HG02981 (cell line): Measurements from ENCODE around the gene PTPN13.
"Not testable (repeated sequence)": the region's sequence is repeated elsewhere in the genome, so short reads cannot be mapped to it uniquely, and the experiment has no call there.

Experiments used
- ATAC-seq: cut with Tn5 transposase; IDR thresholded peaks from one replicate; pipeline ENCODE4 v1.9.1; 2021; ENCODE audit warnings: mild to moderate bottlenecking, moderate library complexity; ENCODE audit not compliant: unreplicated experiment

The PTPN13 gene

GRCh38 chr4:86641516-86642090, 47.5 kb downstream of the PTPN13 start:
- no peak for ATAC-seq

GRCh38 chr4:86644892-86645291, 50.8 kb downstream of the PTPN13 start:
- no peak for ATAC-seq

- ATAC-seq, result no peak
Observed at GRCh38 chr4:86652332-86652932, 58.3 kb downstream of the PTPN13 start.

GRCh38 chr4:86653237-86653865, 59.2 kb downstream of the PTPN13 start:
- no peak for ATAC-seq

GRCh38 chr4:86656781-86657180, 62.7 kb downstream of the PTPN13 start:
- ATAC-seq, result not testable (repeated sequence)

GRCh38 chr4:86657382-86657781, 63.3 kb downstream of the PTPN13 start:
- ATAC-seq, result no peak

- ATAC-seq, result no peak
Observed at GRCh38 chr4:86657910-86658309, 63.8 kb downstream of the PTPN13 start.

GRCh38 chr4:86660401-86660800, 66.3 kb downstream of the PTPN13 start:
- no peak for ATAC-seq

- no peak for ATAC-seq
Observed at GRCh38 chr4:86661006-86661405, 66.9 kb downstream of the PTPN13 start.

- no peak for ATAC-seq
Observed at GRCh38 chr4:86661418-86661817, 67.3 kb downstream of the PTPN13 start.

GRCh38 chr4:86664959-86665358, 70.8 kb downstream of the PTPN13 start:
- no peak for ATAC-seq

GRCh38 chr4:86670298-86670697, 76.2 kb downstream of the PTPN13 start:
- no peak for ATAC-seq

- no peak for ATAC-seq
Observed at GRCh38 chr4:86670756-86671155, 76.6 kb downstream of the PTPN13 start.

- no peak for ATAC-seq
Observed at GRCh38 chr4:86675548-86675947, 81.4 kb downstream of the PTPN13 start.

- ATAC-seq, result no peak
Observed at GRCh38 chr4:86678796-86679195, 84.7 kb downstream of the PTPN13 start.

GRCh38 chr4:86679441-86679840, 85.3 kb downstream of the PTPN13 start:
- no peak for ATAC-seq

- no peak for ATAC-seq
Observed at GRCh38 chr4:86683167-86683566, 89.1 kb downstream of the PTPN13 start.

- no peak for ATAC-seq
Observed at GRCh38 chr4:86683983-86684382, 89.9 kb downstream of the PTPN13 start.

- ATAC-seq, result no peak
Observed at GRCh38 chr4:86685401-86685800, 91.3 kb downstream of the PTPN13 start.

GRCh38 chr4:86686741-86687140, 92.6 kb downstream of the PTPN13 start:
- ATAC-seq, result no peak

GRCh38 chr4:86688026-86688425, 93.9 kb downstream of the PTPN13 start:
- no peak for ATAC-seq

GRCh38 chr4:86704601-86705000, 110.5 kb downstream of the PTPN13 start:
- ATAC-seq, result no peak
